Measurements from ENCODE around the gene CCDC91.
"Not testable (repeated sequence)": the region's sequence is repeated elsewhere in the genome, so short reads cannot be mapped to it uniquely, and the experiment has no call there.

The CCDC91 gene

DNA sequence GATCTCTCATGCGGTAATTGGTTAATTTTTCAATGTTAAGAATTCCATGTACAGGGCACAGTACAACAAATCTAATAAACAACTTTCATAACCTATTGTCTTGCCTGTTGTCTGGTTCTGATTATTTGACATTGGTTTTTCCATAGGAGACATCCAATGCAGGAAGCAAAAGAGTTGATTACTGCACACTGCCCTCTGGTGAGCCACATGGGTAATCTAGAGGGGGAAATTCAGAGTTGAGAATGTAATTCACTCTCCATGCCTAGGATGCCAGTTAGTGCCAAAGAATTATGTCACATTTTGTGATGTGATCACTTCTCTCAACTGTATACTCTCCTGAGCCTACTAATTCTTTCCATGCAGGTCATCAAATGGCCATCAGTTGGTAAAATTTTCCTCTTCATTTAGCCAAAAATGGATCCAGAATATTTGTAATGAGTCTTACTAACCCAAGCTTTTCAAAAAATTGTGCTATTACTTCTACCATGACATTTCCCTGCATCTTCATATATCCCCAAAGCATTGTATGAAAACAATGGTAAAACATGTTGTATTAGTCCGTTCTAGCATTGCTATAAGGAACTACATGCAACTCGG lies 17.7 kb upstream of the CCDC91 start:
- H3K27me3 Mint-ChIP-seq: no peaks in the 10 kb centered on the region
- no peak overlapping the region for H3K4me3 Mint-ChIP-seq
- peaks cover 7% of the 10 kb centered on the region for H3K36me3 Mint-ChIP-seq
- peaks cover 8% of the 10 kb centered on the region for H3K4me1 Mint-ChIP-seq (ENCODE audit: low read depth)
- no peaks in the 10 kb centered on the region for H3K9me3 Mint-ChIP-seq (ENCODE audit: low read depth)
- H3K27ac Mint-ChIP-seq: no peak overlapping the region

DNA sequence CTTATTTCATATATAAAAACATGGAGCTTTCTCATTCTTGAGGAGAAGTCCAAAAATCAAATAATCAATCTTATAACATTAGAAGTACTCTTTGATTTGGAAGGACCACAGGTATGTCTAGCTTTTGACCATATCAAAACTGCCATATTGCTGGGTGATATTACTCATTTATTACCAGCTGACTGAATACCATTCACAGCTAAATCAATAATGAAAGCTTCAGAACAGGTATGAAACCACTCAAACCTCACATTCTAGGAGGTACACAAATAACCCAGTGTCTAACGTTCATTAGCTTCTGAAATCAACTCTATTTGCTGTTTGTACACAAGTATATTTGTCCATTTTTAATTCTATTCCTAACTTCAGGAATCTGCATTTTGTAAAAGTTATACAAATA lies 16.8 kb upstream of the CCDC91 start:
- Mint-ChIP-seq H3K9me3 (ENCODE audit: low read depth) (no peaks in the 10 kb centered on the region), H3K27ac (no peak overlapping the region), H3K4me3 (no peak overlapping the region), H3K36me3 (peaks cover 8% of the 10 kb centered on the region), H3K4me1 (ENCODE audit: low read depth) (peaks cover 8% of the 10 kb centered on the region), H3K27me3 (no peaks in the 10 kb centered on the region)

GRCh38 chr12:28175098-28175589 lies 15.1 kb upstream of the CCDC91 start:
- Mint-ChIP-seq H3K4me1 (ENCODE audit: low read depth) (peaks cover 8% of the 10 kb centered on the region), H3K36me3 (peaks cover 14% of the 10 kb centered on the region), H3K27me3 (peaks cover 2% of the 10 kb centered on the region), H3K4me3 (no peak overlapping the region), H3K9me3 (ENCODE audit: low read depth) (no peaks in the 10 kb centered on the region), H3K27ac (no peak overlapping the region)

- Mint-ChIP-seq H3K9me3 (ENCODE audit: low read depth) (no peaks in the 10 kb centered on the region), H3K4me1 (ENCODE audit: low read depth) (peaks cover 8% of the 10 kb centered on the region)
Measured at GRCh38 chr12:28176295-28176694, 14.0 kb upstream of the CCDC91 start.

GRCh38 chr12:28177461-28177860 lies 12.8 kb upstream of the CCDC91 start:
- Mint-ChIP-seq H3K27ac (no peak overlapping the region), H3K36me3 (peaks cover 19% of the 10 kb centered on the region), H3K4me3 (no peak overlapping the region), H3K4me1 (ENCODE audit: low read depth) (no peaks in the 10 kb centered on the region), H3K27me3 (peaks cover 2% of the 10 kb centered on the region), H3K9me3 (ENCODE audit: low read depth) (no peaks in the 10 kb centered on the region)

More at GRCh38 chr12:28176295-28176694, 14.0 kb upstream of the CCDC91 start:
- peaks cover 14% of the 10 kb centered on the region for H3K36me3 Mint-ChIP-seq
- no peak overlapping the region for H3K4me3 Mint-ChIP-seq
- H3K27me3 Mint-ChIP-seq: peaks cover 2% of the 10 kb centered on the region
- H3K27ac Mint-ChIP-seq: no peak overlapping the region

DNA sequence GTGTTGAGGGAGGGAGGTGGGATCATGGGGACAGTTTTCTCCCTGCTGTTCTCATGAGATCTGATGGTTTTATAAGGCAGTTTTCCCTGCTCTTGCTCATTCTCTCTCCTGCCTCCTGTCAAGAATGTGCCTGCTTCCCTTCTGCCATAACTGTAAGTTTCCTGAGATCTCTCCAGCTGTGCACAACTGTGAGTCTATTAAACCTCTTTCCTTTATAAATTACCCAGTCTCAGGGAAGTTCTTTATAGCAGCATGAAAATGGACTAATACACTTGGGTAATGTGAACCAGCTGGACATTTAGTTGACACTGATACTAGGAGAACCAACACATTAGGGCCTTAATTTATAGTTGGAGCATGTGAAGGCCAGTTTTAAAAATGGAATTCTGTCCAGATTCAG lies 12.4 kb upstream of the CCDC91 start:
- Mint-ChIP-seq H3K9me3 (ENCODE audit: low read depth) (no peaks in the 10 kb centered on the region), H3K4me3 (no peak overlapping the region), H3K27ac (no peak overlapping the region), H3K27me3 (peaks cover 2% of the 10 kb centered on the region), H3K4me1 (ENCODE audit: low read depth) (no peaks in the 10 kb centered on the region), H3K36me3 (peaks cover 19% of the 10 kb centered on the region)

GRCh38 chr12:28178775-28179174 lies 11.5 kb upstream of the CCDC91 start:
- Mint-ChIP-seq H3K9me3 (ENCODE audit: low read depth) (no peaks in the 10 kb centered on the region), H3K4me3 (no peak overlapping the region), H3K27ac (no peak overlapping the region), H3K27me3 (peaks cover 2% of the 10 kb centered on the region), H3K4me1 (ENCODE audit: low read depth) (no peaks in the 10 kb centered on the region), H3K36me3 (peaks cover 19% of the 10 kb centered on the region)

- H3K27ac Mint-ChIP-seq: no peak overlapping the region
- peaks cover 16% of the 10 kb centered on the region for H3K36me3 Mint-ChIP-seq
- no peak overlapping the region for H3K4me3 Mint-ChIP-seq
- H3K9me3 Mint-ChIP-seq (ENCODE audit: low read depth): no peaks in the 10 kb centered on the region
- H3K4me1 Mint-ChIP-seq (ENCODE audit: low read depth): no peaks in the 10 kb centered on the region
- H3K27me3 Mint-ChIP-seq: peaks cover 2% of the 10 kb centered on the region
Measured at GRCh38 chr12:28180786-28181185, 9.5 kb upstream of the CCDC91 start.

DNA sequence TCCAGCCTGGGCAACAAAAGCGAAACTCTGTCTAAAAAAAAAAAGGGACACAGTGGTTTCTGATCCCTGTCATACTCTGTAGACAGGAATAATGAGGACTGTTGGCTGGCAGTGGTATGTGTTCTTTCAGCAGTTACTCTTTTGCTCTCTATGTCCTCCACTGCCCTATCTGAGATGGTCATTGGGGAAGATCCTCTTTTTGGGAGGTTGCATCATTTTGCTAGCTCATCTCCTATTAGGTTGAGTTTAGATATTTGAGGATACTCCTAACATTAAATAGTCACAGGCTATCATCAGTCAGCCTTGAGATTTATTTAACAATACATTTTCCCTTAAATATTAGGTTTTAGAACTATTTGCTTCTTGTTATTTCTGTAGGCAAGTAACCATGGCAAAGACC lies 5.9 kb upstream of the CCDC91 start:
- Mint-ChIP-seq H3K9me3 (ENCODE audit: low read depth) (no peaks in the 10 kb centered on the region), H3K4me1 (ENCODE audit: low read depth) (peaks cover 17% of the 10 kb centered on the region), H3K27ac (no peak overlapping the region), H3K36me3 (peaks cover 16% of the 10 kb centered on the region), H3K27me3 (peaks cover 1% of the 10 kb centered on the region), H3K4me3 (no peak overlapping the region)

GRCh38 chr12:28186500-28186899 lies 3.8 kb upstream of the CCDC91 start:
- H3K27ac Mint-ChIP-seq: no peak overlapping the region
- H3K9me3 Mint-ChIP-seq (ENCODE audit: low read depth): no peaks in the 10 kb centered on the region
- H3K27me3 Mint-ChIP-seq: no peaks in the 10 kb centered on the region
- H3K4me1 Mint-ChIP-seq (ENCODE audit: low read depth): peaks cover 33% of the 10 kb centered on the region
- H3K4me3 Mint-ChIP-seq: no peak overlapping the region
- peaks cover 15% of the 10 kb centered on the region for H3K36me3 Mint-ChIP-seq

- peak overlapping the region; percentile 95 for H3K4me3 Mint-ChIP-seq
- H3K9me3 Mint-ChIP-seq (ENCODE audit: low read depth): peaks cover 3% of the 10 kb centered on the region
- H3K27me3 Mint-ChIP-seq: no peaks in the 10 kb centered on the region
- H3K27ac Mint-ChIP-seq: peak overlapping the region; percentile 98
- H3K36me3 Mint-ChIP-seq: peaks cover 25% of the 10 kb centered on the region
- H3K4me1 Mint-ChIP-seq (ENCODE audit: low read depth): peaks cover 58% of the 10 kb centered on the region
Measured at GRCh38 chr12:28189784-28190320, 404 bp upstream of the CCDC91 start.

GRCh38 chr12:28191051-28192048 lies 1.1 kb downstream of the CCDC91 start:
- H3K27ac Mint-ChIP-seq: peak overlapping the region; percentile 98

DNA sequence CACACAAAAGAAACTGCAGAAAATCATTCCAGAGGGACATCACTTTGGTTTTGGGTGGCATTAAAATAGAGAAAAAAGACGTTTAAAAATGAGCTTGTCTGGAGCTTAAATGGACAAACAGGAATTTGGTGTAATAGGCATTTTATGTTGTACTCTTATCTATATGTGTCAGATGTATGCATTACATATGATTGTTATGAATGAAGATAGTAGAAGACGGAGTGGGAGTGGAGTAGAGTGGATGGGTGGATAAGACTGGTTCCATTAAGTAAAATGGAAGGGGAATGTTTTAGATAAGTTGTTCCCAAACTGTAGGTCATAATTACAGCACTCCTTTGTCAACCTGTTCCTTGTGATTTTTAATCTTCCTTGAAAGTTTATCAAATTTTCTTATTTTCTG lies 1.9 kb downstream of the CCDC91 start:
- H3K4me3 Mint-ChIP-seq: peak overlapping the region; percentile 95
- peaks cover 3% of the 10 kb centered on the region for H3K9me3 Mint-ChIP-seq (ENCODE audit: low read depth)
- peak overlapping the region; percentile 98 for H3K27ac Mint-ChIP-seq
- H3K4me1 Mint-ChIP-seq (ENCODE audit: low read depth): peaks cover 73% of the 10 kb centered on the region
- H3K27me3 Mint-ChIP-seq: no peaks in the 10 kb centered on the region
- peaks cover 26% of the 10 kb centered on the region for H3K36me3 Mint-ChIP-seq

More at GRCh38 chr12:28191051-28192048, 1.1 kb downstream of the CCDC91 start:
- Mint-ChIP-seq H3K9me3 (ENCODE audit: low read depth) (peaks cover 3% of the 10 kb centered on the region), H3K36me3 (peaks cover 27% of the 10 kb centered on the region), H3K4me3 (peak overlapping the region; percentile 95), H3K4me1 (ENCODE audit: low read depth) (peaks cover 68% of the 10 kb centered on the region), H3K27me3 (no peaks in the 10 kb centered on the region)

DNA sequence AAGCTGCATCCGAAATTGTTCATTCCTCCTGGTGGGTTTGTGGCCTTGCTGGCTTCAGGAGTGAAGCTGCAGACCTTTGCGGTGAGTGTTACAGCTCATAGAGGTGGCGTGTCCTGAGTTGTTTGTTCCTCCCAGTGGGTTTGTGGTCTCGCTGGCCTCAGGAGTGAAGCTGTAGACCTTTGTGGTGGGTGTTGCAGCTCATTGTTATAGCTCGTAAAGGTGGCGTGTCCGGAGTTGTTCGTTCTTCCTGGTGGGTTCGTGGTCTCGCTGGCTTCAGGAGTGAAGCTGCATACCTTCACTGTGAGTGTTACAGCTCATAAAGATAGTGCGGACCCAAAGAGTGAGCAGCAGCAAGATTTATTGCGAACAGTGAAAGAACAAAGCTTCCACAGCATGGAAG lies 4.4 kb downstream of the CCDC91 start:
- H3K27ac Mint-ChIP-seq; H3K27me3 Mint-ChIP-seq; H3K4me3 Mint-ChIP-seq; H3K9me3 Mint-ChIP-seq (ENCODE audit: low read depth): not testable (repeated sequence)
- peaks cover 60% of the 10 kb centered on the region for H3K4me1 Mint-ChIP-seq (ENCODE audit: low read depth)
- H3K36me3 Mint-ChIP-seq: peaks cover 20% of the 10 kb centered on the region

DNA sequence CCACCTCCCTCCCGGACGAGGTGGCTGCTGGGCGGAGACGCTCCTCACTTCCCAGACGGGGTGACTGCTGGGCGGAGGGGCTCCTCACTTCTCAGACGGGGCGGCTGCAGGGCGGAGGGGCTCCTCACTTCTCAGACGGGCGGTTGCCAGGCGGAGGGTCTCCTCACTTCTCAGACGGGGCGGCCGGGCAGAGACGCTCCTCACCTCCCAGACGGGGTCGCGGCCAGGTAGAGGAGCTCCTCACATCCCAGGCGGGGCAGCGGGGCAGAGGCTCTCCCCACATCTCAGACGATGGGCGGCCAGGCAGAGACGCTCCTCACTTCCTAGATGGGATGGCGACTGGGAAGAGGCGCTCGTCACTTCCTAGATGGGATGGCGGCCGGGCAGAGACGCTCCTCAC lies 10.9 kb downstream of the CCDC91 start:
- not testable (repeated sequence) for H3K4me3 Mint-ChIP-seq; H3K27ac Mint-ChIP-seq; H3K27me3 Mint-ChIP-seq; H3K9me3 Mint-ChIP-seq (ENCODE audit: low read depth)
- Mint-ChIP-seq H3K4me1 (ENCODE audit: low read depth) (peaks cover 38% of the 10 kb centered on the region), H3K36me3 (peaks cover 13% of the 10 kb centered on the region)
